NCI-H1417 (cell line): ENCODE measurements around the gene ADAMTS2.

Experiments
- DNase-seq, 3 experiments: peaks; one replicate each; lab custom pipeline; 2025; lab: John Stamatoyannopoulos, UW

ADAMTS2 gene

DNA sequence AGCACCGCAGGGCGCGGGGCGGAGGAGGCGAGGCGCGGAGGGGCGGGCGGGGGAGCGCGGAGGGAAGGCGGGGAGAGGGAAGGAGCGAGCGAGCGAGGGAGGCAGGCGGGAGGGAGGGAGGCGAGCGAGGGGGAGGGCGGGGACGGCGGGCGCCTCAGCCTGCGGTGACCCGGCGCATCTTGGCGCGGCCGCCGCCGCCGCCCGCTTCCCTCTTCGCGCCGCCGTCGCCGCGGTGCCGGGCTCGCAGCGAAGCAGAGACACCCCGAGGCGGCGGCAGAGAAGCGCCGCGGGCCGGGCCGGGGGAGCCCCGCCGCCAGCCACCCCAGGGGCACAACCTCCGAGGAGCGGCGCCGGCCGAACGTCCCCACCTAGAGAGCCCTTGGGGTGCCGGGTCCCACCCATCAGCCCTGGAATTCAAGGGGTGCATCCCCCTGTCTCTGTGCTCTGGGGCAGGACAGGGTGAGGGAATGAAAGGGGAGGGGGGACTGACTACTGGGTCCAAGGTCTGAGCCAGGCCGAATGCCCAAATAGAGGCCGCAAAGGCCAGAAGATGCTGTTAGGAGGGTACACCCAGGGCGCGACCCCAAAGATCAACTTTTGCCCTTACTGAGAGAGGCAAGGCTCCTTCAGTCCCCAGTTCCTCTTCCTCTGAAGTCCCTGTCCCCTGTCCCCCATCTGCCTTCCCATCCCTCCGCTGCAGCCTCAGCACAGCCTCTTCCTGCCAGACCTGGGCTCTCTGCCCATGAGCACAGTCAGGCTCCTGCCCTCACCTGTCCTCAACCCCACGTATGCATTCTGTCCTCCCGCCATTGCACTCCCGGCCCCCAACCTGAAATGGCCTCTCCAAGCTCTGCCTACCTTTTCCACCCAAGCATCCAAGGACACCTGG, at the start of gene ADAMTS2:
Gene ADAMTS2, minus strand, starts transcription at position 29 of the 889 bp plus-strand sequence. CDS start 133 bp downstream, outside the sequence.
- peak in 2 of 3 experiments; percentile 66 to 69 for DNase-seq

DNA sequence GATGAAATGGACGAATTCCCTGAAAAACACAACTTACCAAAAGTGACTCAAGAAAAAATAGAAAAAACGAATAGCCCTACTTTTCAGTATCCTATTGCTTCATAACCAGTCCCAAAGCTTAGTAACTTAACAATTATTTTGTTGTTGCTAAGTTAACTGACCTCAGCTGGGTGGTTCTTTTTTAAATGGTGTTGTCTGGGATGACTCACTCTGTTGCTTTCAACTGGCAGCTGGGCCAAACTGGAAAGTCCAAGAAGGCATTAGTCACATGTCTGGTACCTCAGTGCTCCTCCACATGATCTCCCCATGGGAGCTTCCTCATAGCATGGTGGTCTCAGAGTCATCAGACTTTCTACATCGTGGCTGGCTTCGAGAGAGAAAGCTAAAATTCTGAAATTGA, 47.8 kb upstream of the ADAMTS2 start:
- DNase-seq, result no peak

- no peak for DNase-seq
Measured at GRCh38 chr5:179387151-179388110, 42.2 kb upstream of the ADAMTS2 start.

DNA sequence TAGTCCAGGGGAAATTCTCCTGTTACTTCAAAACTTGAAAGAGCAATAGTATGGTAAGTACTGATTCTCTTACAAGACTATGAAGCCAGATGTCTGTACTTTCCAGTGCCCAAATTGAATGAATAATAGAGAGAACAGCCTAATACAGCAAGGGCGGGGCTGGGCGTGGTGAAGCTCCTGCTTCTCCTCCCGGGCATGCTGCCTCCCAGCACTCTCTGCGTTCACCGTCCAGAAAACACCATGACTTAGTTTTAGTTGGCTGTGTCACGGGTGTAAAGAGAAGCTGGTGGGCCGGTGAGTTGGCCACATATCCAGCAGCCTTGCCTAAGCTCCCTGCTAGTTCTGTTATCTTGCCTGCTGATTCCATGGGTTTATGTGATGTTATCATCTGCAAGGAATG, 40.7 kb upstream of the ADAMTS2 start:
- DNase-seq, result no peak

- no peak for DNase-seq
Measured at GRCh38 chr5:179382486-179382885, 37.2 kb upstream of the ADAMTS2 start.

DNA sequence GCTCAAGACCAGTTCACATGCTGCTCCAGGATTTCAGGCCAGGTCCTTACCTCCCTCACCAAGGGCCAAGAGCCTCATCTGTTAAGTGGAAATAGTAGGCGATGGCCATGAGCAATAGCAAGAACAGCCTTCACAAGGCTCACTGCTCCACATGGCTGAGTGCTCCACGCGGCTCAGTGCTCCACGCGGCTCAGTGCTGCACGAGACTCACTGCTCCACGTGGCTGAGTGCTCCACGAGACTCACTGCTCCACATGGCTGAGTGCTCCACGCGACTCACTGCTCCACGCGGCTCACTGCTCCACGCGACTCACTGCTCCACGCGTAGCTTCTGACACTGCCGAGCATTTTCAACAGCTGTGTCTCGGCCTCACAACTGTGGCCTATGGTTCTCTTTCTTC, 36.4 kb upstream of the ADAMTS2 start:
- DNase-seq, result no peak

- DNase-seq, result no peak
Measured at GRCh38 chr5:179380211-179381035, 35.2 kb upstream of the ADAMTS2 start.

GRCh38 chr5:179379321-179379890, 34.1 kb upstream of the ADAMTS2 start:
- no peak for DNase-seq

DNA sequence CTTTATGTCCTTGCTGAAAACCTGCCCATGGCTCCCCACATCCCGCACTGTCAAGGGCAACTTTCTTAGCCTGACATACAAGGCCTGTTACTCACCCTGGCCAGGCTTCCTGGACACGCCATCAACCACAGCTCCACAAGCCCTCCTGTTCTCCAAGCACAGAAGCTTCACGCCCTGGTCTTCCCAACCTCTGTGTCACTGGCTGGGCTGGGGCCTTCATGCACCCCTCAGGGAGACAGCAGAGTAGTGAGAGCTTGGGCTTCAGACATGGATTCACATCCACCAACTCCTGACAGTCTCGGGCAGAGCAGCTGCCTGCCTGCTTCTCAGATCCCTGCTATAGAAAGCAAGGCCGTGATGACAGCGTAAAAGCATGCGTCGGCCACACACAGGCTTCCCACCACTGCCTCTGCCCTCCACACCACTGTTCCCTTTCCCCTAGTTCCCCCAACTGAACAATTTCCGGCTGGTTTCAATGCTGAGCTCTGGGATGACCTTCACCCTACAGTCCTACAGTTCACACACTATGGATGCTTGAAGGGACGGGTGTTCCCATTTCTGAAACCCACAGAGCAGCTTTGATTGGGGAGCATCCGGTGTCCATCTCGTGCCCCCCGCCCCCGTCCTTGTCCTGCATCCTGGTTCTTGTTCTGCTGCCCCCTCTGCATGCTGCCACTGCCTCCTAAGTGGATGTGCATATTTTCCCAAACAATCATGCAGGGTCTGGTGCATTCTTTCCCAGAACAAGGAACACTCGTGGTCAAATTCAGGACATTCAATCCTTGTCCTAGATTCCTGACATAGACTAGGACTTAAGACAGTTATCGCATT, 33.4 kb upstream of the ADAMTS2 start:
- no peak for DNase-seq

- no peak for DNase-seq
Measured at GRCh38 chr5:179378116-179378440, 32.8 kb upstream of the ADAMTS2 start.

GRCh38 chr5:179377421-179378115, 32.3 kb upstream of the ADAMTS2 start:
- DNase-seq, result no peak

DNA sequence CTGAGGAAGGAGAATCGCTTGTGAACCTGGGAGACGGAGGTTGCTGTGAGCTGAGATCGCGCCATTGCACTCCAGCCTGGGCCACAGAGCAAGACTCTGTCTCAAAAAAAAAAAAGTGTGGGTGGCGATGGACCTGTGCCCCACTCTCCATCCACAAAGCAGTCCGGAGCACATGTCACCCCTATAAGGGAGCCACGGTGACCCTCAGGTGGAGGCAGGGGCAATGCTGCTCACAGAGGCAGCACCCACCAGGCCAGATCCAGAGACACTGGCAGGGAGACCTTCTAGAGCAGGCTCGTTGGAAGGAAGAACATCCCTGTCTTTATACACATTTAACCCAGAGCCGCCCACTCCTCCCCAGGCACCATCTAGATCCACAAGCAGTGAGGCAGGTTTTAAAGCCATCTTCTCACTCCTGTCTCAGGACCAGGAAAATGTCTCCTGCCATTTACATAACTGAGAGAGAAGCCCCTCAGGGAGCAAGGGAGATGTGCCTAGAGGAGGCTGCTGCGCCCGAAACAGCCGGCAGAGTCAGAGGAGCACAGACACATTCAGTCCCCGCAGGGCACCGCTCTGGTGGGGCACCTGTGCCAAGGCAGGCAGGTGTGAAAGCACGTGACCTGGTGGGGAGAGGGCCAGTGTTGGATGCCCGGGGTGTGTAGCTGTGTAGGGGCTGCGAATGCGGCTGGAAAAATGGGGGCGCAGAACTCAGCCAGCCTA, 31.6 kb upstream of the ADAMTS2 start:
- no peak for DNase-seq

DNA sequence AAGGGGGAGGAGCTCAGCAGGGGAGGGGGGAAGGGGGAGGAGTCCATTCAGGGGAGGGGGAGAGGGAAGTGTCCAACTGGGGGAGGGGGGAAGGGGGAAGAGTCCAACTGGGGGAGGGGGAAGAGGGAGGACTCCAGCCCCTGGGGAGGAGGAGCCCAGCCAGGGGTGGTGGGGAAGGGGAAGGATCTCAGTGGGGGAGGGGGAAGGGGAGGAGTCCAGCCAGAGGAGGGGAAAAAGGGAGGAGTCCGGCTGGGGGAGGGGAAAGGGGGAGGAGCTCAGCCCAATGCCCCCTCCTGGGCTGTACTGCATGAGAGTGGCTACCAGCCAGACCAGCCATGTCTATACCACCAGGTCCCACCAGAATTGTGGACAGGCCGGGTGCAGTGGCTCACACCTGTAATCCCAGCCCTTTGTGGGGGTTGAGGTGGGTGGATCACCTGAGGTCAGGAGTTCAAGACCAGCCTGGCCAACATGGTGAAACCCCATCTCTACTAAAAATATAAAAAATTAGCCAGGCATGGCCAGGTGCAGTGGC, 30.6 kb upstream of the ADAMTS2 start:
- DNase-seq, result no peak

DNA sequence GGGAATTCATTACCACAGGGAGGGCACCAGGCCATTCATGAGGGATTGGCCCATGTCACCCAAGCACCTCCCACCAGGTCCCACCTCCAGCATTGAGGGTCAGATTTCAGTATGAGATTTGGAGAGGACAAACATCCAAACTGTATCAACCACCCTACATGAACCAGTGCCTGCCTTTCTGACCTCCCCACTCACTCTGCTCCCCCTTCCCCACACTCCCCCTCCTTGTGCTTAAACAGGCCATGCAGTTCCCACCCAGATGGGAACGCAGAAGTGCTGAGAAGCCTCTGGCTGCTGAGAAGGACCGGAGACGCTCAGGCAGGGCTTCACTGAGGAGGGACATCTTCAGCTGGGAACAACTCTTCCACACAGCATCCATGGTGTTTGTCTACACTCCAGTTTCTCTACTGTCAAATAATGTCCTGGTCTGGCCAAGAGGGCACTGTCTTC, 30.0 kb upstream of the ADAMTS2 start:
- no peak for DNase-seq

DNA sequence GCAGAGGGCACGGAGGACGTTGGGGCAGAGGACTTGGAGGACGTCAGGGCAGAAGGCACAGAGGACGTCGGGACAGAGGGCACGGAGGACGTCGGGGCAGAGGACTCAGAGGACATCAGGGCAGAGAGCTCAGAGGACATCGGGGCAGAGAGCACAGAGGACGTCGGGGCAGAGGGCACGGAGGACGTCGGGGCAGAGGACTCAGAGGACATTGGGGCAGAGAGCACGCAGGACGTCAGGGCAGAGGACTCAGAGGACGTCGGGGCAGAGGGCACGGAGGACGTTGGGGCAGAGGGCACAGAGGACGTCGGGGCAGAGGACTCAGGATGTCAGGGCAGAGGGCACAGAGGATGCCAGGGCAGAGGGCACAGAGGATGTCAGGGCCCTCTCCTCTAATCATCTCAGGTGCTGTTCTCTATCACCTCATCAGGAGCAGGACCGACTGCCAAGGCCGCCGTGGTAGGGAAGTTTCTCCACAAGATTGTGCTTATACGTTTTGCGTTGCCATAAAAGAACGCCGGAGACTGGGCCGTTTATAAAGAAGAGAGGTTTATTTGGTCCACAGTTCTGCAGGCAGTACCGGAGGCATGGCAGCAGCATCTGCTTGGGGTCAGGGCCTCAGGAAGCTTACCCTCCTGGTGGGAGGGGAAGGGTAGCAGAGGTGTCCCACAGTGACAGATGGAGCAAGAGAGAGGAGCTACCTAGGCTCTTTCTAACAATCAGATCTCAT, 29.4 kb upstream of the ADAMTS2 start:
- DNase-seq, result no peak

DNA sequence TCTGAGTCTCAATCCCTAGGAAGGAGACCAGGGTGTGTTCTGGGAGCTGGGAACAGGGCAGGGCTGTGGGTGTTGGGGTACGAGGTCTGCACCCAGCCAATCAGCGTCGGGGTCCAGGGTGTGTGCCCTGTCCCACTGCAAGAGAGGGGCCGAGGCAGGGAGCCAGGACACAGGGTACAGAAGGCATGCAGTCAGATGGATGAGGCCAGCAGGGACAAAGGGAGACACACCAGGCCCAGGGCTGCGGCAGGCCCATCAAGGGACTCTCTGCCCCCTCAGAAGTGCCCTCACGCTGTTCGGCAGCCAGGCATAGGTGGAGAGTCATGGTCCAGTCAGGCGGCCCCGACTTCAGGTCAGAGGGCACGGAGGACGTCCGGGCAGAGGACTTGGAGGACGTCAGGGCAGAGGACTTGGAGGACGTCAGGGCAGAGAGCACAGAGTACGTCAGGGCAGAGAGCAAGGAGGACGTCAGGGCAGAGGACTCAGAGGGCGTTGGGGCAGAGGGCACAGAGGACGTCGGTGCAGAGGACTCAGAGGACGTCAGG, 28.8 kb upstream of the ADAMTS2 start:
- DNase-seq, result no peak

GRCh38 chr5:179373101-179373934, 28.1 kb upstream of the ADAMTS2 start:
- peak in 1 of 3 experiments; percentile 2 for DNase-seq
